Gastroesophageal sphincter (tissue), 4 donors: Measurements from ENCODE around the gene CUX1. TPM values are rescaled to one million over a fixed set of nuclear protein-coding genes. Genes with fewer than 3 reads are reported as not detected.

Experiments
- ATAC-seq: fragments of 150-250 bp; one replicate; pipeline ENCODE4 v1.9.1; 2016; ENCODE audit warnings: mild to moderate bottlenecking, moderate library complexity
- H3K27ac ChIP-seq, 4 donors: fragments of 200-600 bp; sonication (generic) in 3 of 4; 1 replicate in 3 of 4; 2 replicates in 1 of 4; pipeline ENCODE4 v1.5.1; 2016 to 2019
- H3K27me3 ChIP-seq: fragments of 200-600 bp; sonication (generic); one replicate; pipeline ENCODE4 v1.5.1; 2019
- H3K36me3 ChIP-seq, 2 donors: fragments of 200-600 bp; sonication (generic); one replicate each; pipeline ENCODE4 v1.5.1; 2019; ENCODE audit warnings: control low read depth in 1 of 2
- H3K4me1 ChIP-seq, 3 donors: fragments of 200-600 bp; sonication (generic); 1 replicate in 2 of 3; 2 replicates in 1 of 3; pipeline ENCODE4 v1.5.1; 2016 to 2019; ENCODE audit warnings: control low read depth in 2 of 3
- H3K4me3 ChIP-seq, 2 donors: fragments of 200-600 bp; sonication (generic); one replicate each; pipeline ENCODE4 v1.5.1; 2019; ENCODE audit warnings: mild to moderate bottlenecking in 1 of 2, moderate library complexity in 1 of 2
- H3K9me3 ChIP-seq, 3 donors: fragments of 200-600 bp; sonication (generic); one replicate each; pipeline ENCODE4 v1.5.1; 2017 to 2019; ENCODE audit warnings: control low read depth in 2 of 3
- CTCF ChIP-seq, 4 experiments: fragments of 200-600 bp in 2 of 4; fragments of 450-650 bp in 2 of 4; sonication (generic) in 1 of 4; IDR thresholded peaks; one replicate each; pipeline ENCODE4 v1.5.1; 2017 to 2019; ENCODE audit warnings: antibody characterized with exemption in 4 of 4, mild to moderate bottlenecking in 2 of 4, moderate library complexity in 2 of 4
- EP300 ChIP-seq: sonication (generic); formaldehyde crosslinking; IDR thresholded peaks from one replicate; pipeline ENCODE4 v1.6.1; 2017; ENCODE audit warnings: antibody characterized with exemption, mild to moderate bottlenecking
- POLR2A ChIP-seq, 2 donors: fragments of 450-650 bp; IDR thresholded peaks; one replicate each; pipeline ENCODE4 v1.6.1; 2017; ENCODE audit warnings: antibody characterized with exemption in 2 of 2, mild to moderate bottlenecking in 2 of 2, moderate library complexity in 1 of 2
- POLR2AphosphoS5 ChIP-seq: sonication (generic); formaldehyde crosslinking; IDR thresholded peaks from one replicate; pipeline ENCODE4 v1.6.1; 2017; ENCODE audit warnings: antibody characterized with exemption
- WGBS, 2 donors: methylation state at CpG; one replicate each; pipeline ENCODE4 v1.1.5; 2018; ENCODE audit warnings: low coverage in 1 of 2; 5-methylcytosine and 5-hydroxymethylcytosine counted together
- total RNA-seq, 4 donors: library from RNA; depleted of rRNA; stranded (reverse); fragments of >200 nt; gene quantifications; one replicate each; pipeline ENCODE4 v1.1.0, GENCODE V29; 2016

The CUX1 gene
- total RNA-seq, 4 donors from 2014 or later, result 84.4 to 134 (median 110) TPM

- H3K9me3 ChIP-seq, result no peaks in the 10 kb centered on the region
- peaks cover 0 to 18% (median 0%) of the 10 kb centered on the region in 3 donors for H3K4me1 ChIP-seq
- whole genome bisulfite sequencing, 2 donors, result 92 to 95% methylated on average over 13 to 16 of the region's 17 CpGs
- peaks cover 0 to 8% of the 10 kb centered on the region in 2 donors for H3K36me3 ChIP-seq
- TF ChIP-seq POLR2AphosphoS5 (no peak), EP300 (no peak)
- H3K27ac ChIP-seq, result no peak overlapping the region
- no peaks in the 10 kb centered on the region for H3K27me3 ChIP-seq
- no peak for ATAC-seq
- no peak overlapping the region for H3K4me3 ChIP-seq
These were observed 173.5 kb downstream of the CUX1 start for GRCh38 chr7:101990811-101991418.

DNA sequence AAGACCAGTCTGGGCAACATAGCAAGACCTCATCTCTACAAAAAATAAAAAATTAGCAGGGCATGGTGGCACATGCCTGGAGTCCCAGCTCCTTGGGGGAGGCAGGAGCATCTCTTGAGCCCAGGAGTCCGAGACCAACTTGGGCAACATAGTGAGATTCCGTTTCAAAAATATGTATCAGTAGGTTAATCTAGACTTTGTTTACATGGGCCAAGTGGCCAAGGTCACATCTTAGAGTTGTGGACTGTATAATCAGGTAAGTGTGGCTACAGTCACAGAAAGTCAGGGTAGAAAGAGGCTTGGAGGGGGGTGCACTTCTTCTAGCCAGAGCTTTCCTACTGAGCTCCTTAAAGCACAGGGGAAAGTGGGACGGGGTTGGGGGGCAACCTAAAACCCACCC, 174.4 kb downstream of the CUX1 start:
- Histone ChIP-seq H3K4me3 (no peak overlapping the region), H3K27me3 (no peaks in the 10 kb centered on the region), H3K9me3 (no peaks in the 10 kb centered on the region), H3K4me1 (peaks cover 0 to 8% (median 0%) of the 10 kb centered on the region in 3 donors), H3K27ac (no peak overlapping the region), H3K36me3 (peaks cover 0 to 8% of the 10 kb centered on the region in 2 donors)
- no peak for ATAC-seq
- WGBS, 2 donors, result 84 to 92% methylated on average over 2 to 3 of the region's 3 CpGs
- TF ChIP-seq EP300, result no peak
- no peak for TF ChIP-seq POLR2A (IDR thresholded peaks at IDR 0.05)
- no peak for TF ChIP-seq CTCF (IDR thresholded peaks at IDR 0.05)
- TF ChIP-seq POLR2AphosphoS5, result no peak

- no peak for TF ChIP-seq CTCF (IDR thresholded peaks at IDR 0.05)
- TF ChIP-seq EP300, result no peak
- TF ChIP-seq POLR2A (IDR thresholded peaks at IDR 0.05), result no peak
- no peak for TF ChIP-seq POLR2AphosphoS5
- no peaks in the 10 kb centered on the region for H3K27me3 ChIP-seq
- H3K4me3 ChIP-seq, result no peak overlapping the region
- no peak for ATAC-seq
- H3K27ac ChIP-seq, result no peak overlapping the region
- H3K36me3 ChIP-seq, result peaks cover 0 to 8% of the 10 kb centered on the region in 2 donors
- 87 to 99% methylated on average over 5 to 8 of the region's 8 CpGs for WGBS, 2 donors
- H3K9me3 ChIP-seq, result no peaks in the 10 kb centered on the region
- peaks cover 0 to 3% (median 0%) of the 10 kb centered on the region in 3 donors for H3K4me1 ChIP-seq
These were observed 175.9 kb downstream of the CUX1 start for GRCh38 chr7:101993311-101993710.

GRCh38 chr7:101995121-101995520, 177.7 kb downstream of the CUX1 start:
- Histone ChIP-seq H3K9me3 (no peaks in the 10 kb centered on the region), H3K4me3 (no peak overlapping the region), H3K27ac (no peak overlapping the region), H3K36me3 (no peaks in the 10 kb centered on the region), H3K4me1 (peaks cover 0 to 9% (median 0%) of the 10 kb centered on the region in 3 donors), H3K27me3 (no peaks in the 10 kb centered on the region)
- no peak for ATAC-seq
- WGBS, 2 donors, result 89 to 100% methylated on average over 2 to 4 of the region's 5 CpGs
- no peak for TF ChIP-seq POLR2A (IDR thresholded peaks at IDR 0.05)
- no peak for TF ChIP-seq EP300
- TF ChIP-seq CTCF (IDR thresholded peaks at IDR 0.05), result no peak

- no peak overlapping the region for H3K4me3 ChIP-seq
- TF ChIP-seq CTCF (IDR thresholded peaks at IDR 0.05), result no peak
- no peak for TF ChIP-seq POLR2AphosphoS5
- no peak for TF ChIP-seq POLR2A (IDR thresholded peaks at IDR 0.05)
- TF ChIP-seq EP300, result no peak
- 93 to 100% methylated on average over 1 to 4 of the region's 10 CpGs for WGBS, 2 donors
- no peaks in the 10 kb centered on the region for H3K36me3 ChIP-seq
- no peak for ATAC-seq
- no peaks in the 10 kb centered on the region for H3K9me3 ChIP-seq
- H3K27ac ChIP-seq, result no peak overlapping the region
- peaks cover 0 to 9% (median 0%) of the 10 kb centered on the region in 3 donors for H3K4me1 ChIP-seq
- H3K27me3 ChIP-seq, result no peaks in the 10 kb centered on the region
These were observed 178.8 kb downstream of the CUX1 start for GRCh38 chr7:101996131-101996691.
